ENCODE data around the gene PACS2.

Gene PACS2

GRCh38 chr14:105446971-105447370, 132.4 kb downstream of the PACS2 start:
- DNase-seq = no peak

Data from stimulated activated CD4-positive, alpha-beta T cell treated with anti-CD3 and anti-CD28 coated beads, Interleukin-4, amount 100 ng/mL, for 4 hours (primary cell).